ENCODE measurements around the gene LEMD2.

GRCh38 chr6:33725891-33726673, 62.8 kb downstream of the LEMD2 start:
- TF ChIP-seq CTCF (IDR thresholded peaks at IDR 0.05; ENCODE audit: low read length) (no peak), EZH2 (IDR thresholded peaks at IDR 0.05; ENCODE audit: borderline replicate concordance, low read length) (no peak)

Data from OCI-LY1 (cell line).